Measurements from ENCODE around the gene AP3S1.

Gene AP3S1

DNA sequence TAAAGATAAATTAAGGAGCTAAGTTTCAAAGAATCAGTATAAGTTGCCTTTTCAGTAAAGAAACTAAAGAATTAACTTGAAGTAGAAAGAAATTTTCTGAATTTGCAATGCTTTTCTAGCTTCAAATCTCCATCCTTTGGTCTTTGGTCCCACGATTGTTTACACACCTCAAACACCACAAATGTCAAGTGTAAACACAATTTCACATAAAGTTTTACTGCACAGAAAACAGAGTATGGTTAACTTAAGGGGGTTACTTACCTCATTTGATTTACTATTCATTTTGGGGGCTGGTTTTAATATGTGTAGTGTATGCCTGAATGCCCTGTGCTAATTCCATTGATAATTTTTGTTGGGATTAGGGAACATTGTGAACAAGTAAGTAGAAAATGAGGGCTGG, 29.4 kb upstream of the AP3S1 start:
- no peak for DNase-seq (ENCODE audit: low read depth)
- TF ChIP-seq, protein P1, sequence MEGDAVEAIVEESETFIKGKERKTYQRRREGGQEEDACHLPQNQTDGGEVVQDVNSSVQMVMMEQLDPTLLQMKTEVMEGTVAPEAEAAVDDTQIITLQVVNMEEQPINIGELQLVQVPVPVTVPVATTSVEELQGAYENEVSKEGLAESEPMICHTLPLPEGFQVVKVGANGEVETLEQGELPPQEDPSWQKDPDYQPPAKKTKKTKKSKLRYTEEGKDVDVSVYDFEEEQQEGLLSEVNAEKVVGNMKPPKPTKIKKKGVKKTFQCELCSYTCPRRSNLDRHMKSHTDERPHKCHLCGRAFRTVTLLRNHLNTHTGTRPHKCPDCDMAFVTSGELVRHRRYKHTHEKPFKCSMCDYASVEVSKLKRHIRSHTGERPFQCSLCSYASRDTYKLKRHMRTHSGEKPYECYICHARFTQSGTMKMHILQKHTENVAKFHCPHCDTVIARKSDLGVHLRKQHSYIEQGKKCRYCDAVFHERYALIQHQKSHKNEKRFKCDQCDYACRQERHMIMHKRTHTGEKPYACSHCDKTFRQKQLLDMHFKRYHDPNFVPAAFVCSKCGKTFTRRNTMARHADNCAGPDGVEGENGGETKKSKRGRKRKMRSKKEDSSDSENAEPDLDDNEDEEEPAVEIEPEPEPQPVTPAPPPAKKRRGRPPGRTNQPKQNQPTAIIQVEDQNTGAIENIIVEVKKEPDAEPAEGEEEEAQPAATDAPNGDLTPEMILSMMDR (IDR thresholded peaks at IDR 0.05; ENCODE audit: control insufficient read depth, insufficient read depth, low read depth, low read length, missing control alignments), result no peak
- no peak overlapping the region for H3K4me3 ChIP-seq (ENCODE audit: control insufficient read depth, low read depth, low read length)

DNA sequence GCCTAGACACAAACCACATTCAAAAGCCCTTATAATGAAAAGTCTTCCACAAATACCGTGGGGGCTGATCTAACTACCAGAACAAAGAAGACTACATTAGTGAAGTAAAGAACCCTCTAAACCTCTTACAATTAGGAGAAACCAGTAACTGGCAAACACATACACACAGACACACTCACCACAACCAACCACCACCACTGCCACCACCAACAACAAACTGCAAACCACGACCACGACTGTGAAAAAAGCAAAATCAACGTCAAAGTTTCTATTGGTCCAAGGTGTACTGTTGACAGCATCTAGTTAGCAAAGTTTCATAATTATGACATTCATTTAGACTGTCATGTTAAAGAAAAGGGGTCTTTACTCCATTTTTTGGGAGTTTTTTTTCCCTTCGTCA, 28.0 kb upstream of the AP3S1 start:
- TF ChIP-seq, protein P1 (IDR thresholded peaks at IDR 0.05; ENCODE audit: control insufficient read depth, insufficient read depth, low read depth, low read length, missing control alignments), result no peak
- no peak for DNase-seq (ENCODE audit: low read depth)

DNA sequence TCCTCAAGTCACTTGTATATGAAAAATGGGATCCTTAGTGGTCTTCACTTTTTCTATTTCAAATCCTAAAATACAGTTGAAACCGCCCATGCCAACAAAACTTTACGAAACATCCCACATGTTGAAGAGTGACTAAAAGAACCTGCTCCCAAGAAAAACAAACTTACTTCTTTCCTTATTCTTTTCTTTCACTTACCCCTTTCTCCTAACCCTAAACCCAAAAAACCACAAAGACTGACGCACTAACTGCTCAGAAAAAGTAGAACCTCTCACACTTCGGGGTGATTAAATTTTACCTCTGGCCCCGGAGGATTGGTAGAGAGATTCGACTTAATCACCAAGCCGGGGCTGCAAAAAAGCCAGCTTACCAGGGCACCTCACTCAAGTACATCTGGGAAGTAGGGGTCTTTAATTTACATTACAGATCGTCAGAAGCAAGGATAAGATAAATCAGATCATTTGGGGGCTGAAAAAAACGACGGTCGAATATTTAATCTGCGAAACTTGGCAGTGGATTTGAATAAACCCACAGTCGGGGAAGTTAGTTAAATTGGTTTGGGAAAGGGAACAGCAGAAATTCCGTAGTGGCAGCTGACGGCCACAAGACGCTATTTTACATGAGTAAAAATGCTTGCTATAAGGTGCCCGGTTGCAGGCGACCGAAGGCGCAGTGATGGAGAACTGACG, 26.6 kb upstream of the AP3S1 start:
- H3K4me3 ChIP-seq (ENCODE audit: control insufficient read depth, low read depth, low read length), result no peak overlapping the region; the same call in 1 of the 2 replicates
- TF ChIP-seq, protein P1 (IDR thresholded peaks at IDR 0.05; ENCODE audit: control insufficient read depth, insufficient read depth, low read depth, low read length, missing control alignments), result no peak
- DNase-seq (ENCODE audit: low read depth), result no peak

More for the DNA sequence above, 28.0 kb upstream of the AP3S1 start:
- no peak overlapping the region for H3K4me3 ChIP-seq (ENCODE audit: control insufficient read depth, low read depth, low read length)

DNA sequence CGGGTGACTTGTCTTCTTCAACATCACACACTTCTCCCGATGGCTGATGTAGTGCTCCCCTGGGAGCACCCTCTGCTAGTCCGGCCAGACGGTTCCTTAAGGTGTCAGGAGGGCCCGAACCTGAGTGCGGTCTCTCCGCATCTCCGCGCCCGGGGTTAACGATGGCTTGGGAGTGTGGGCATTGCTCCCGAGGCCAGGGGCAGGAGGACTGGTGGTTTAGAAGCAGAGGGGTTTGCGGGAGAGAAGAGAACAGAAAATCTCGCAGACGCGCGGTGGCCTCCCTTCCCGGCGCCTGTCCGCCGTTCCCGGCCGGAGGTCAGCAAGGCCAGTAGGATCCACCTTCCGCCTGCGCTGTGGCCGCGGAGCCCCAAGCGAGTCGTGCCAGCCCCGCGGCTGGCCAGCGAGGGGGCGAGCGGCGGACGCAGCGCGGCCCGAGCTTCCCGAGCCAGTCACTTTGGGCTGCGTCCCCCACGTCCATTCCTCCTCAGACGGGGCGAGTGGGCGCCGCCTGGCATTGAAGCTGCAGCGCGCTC, 26.0 kb upstream of the AP3S1 start:
- H3K4me3 ChIP-seq (ENCODE audit: control insufficient read depth, low read depth, low read length), result peak overlapping the region; percentile 55
- TF ChIP-seq, protein P1 (IDR thresholded peaks at IDR 0.05; ENCODE audit: control insufficient read depth, insufficient read depth, low read depth, low read length, missing control alignments), result no peak
- no peak for DNase-seq (ENCODE audit: low read depth)

DNA sequence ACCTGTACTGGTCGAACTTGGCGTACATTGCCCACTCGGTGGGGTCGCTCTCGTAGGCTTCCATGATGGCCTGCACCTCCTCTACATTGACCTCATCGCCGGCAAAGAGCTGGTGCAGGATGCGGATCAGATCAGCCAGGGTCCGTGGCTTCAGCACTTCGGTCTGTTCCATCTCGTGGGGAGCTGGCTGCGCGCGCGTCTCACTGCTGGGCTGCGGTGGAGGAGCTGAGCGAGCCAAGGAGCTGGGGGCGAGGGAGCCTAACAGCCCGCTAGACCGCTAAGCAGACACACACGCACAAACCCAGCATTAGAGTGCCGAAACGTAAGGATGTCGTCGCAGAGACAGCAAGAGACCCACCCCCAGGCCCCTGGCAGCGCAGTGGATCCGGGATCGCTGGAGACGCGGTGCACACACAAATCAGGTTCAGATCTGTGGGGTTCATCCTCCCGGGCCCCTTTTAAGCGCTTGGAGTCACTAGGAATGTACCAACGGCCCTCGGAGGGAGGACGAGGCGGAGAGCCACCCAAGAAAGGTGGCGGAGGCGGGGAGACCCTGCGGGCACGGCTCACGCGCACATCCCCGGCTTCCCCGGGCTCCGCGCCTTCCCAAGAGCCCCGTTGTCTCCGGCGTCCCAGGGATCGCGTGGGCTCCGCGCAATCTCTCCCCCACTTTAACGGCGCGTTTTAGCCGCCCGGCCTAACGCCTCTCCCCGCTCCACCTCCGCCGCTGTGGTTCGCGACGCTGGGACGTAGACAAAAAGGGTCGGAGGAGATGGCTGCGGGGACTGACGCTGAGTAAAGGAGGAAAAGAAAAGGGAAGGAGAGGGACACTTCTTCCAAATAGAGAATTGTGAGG, 25.3 kb upstream of the AP3S1 start, which contains the start of gene CDO1:
Gene CDO1 (minus strand): TSS at position 434 of the 856 bp plus-strand sequence. CDS start 262 bp downstream, at position 172.
- DNase-seq (ENCODE audit: low read depth), result no peak
- TF ChIP-seq, protein P1 (IDR thresholded peaks at IDR 0.05; ENCODE audit: control insufficient read depth, insufficient read depth, low read depth, low read length, missing control alignments), result no peak
- H3K4me3 ChIP-seq (ENCODE audit: control insufficient read depth, low read depth, low read length), result peak within 1 kb of the TSS; percentile 55

DNA sequence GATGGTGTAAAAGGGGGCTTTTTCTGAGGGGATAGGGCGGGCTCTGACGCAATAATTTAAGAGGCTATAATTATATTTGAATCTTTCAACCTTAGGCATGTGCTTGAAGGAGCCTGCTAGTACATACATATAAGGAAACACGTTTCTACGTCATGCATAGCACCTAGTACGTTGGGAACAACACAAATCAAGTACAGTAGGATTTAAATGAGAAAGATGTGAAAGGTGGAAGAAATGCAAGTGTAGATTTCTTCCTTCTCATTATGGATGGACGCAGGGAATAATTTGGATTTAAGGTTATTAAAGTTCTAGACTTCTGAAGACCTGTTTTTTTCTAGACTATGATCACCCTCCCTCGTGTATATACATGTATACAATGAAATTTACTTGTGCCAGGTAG, 24.3 kb upstream of the AP3S1 start:
- TF ChIP-seq, protein P1 (IDR thresholded peaks at IDR 0.05; ENCODE audit: control insufficient read depth, insufficient read depth, low read depth, low read length, missing control alignments), result no peak
- H3K4me3 ChIP-seq (ENCODE audit: control insufficient read depth, low read depth, low read length), result no peak overlapping the region
- no peak for DNase-seq (ENCODE audit: low read depth)

Data from AG09309 (cell line).